HG03520 (cell line): ENCODE results near the gene LEMD2.

Experiments
- ATAC-seq: cut with Tn5 transposase; IDR thresholded peaks from one replicate; pipeline ENCODE4 v1.9.1; 2021; ENCODE audit warnings: mild to moderate bottlenecking, moderate library complexity; ENCODE audit not compliant: unreplicated experiment

Gene LEMD2

GRCh38 chr6:33725222-33725621, 63.7 kb downstream of the LEMD2 start:
- ATAC-seq = no peak

GRCh38 chr6:33724102-33725023, 64.6 kb downstream of the LEMD2 start:
- ATAC-seq = no peak

DNA sequence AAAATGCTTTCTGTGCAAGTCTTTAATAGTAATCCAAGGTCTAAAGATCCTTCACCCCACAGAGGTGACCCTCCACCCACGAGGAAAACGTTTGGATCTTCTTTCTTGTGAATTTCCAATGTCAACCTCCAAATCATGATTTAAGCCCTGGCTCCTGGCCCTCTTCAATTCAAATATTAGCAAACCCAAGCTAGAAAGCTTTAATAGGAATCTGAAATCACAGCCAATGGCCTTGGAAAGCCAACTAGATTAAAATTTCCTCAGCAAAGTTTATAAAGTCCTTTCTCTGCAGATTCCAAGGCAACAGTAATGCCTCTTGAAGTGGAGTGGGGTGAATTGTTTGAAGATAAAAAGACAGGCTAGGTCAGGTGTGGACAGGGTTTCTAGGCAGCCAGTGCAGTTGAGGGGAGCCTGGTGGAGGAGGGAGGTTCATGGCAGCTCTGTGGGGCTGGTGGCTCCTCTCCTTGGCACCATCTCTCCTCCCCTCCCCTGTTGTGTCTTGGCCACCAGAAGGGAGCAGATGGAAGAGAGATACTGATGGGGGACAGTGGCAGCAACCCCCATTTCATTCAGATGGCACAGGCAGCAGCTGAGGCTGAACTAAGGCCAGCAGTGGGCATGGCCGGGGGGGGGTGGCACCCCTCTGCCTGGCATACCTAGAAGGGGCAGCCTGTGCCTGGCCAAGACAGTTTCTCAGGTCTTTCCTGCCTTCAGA, 65.4 kb downstream of the LEMD2 start:
- ATAC-seq = no peak

GRCh38 chr6:33722103-33722623, 66.8 kb downstream of the LEMD2 start:
- ATAC-seq = no peak

- ATAC-seq = no peak
Observed at GRCh38 chr6:33721508-33721907, 67.4 kb downstream of the LEMD2 start.
